ENCODE data around the gene PNPLA7.
"Not testable (repeated sequence)": the region's sequence is repeated elsewhere in the genome, so short reads cannot be mapped to it uniquely, and the experiment has no call there.

Gene PNPLA7

GRCh38 chr9:137515338-137515724 is 34.9 kb downstream of the PNPLA7 start:
- DNase-seq (ENCODE audit: low read depth, low spot score) = no peak

- no peak for DNase-seq (ENCODE audit: low read depth, low spot score)
These were observed 35.4 kb downstream of the PNPLA7 start for GRCh38 chr9:137514691-137515337.

- not testable (repeated sequence) for DNase-seq (ENCODE audit: low read depth, low spot score)
These were observed 36.2 kb downstream of the PNPLA7 start for GRCh38 chr9:137513801-137514570.

- not testable (repeated sequence) for DNase-seq (ENCODE audit: low read depth, low spot score)
These were observed 37.1 kb downstream of the PNPLA7 start for GRCh38 chr9:137513136-137513535.

GRCh38 chr9:137511758-137512463 is 38.3 kb downstream of the PNPLA7 start:
- no peak for DNase-seq (ENCODE audit: low read depth, low spot score)

- DNase-seq (ENCODE audit: low read depth, low spot score) = not testable (repeated sequence)
These were observed 39.1 kb downstream of the PNPLA7 start for GRCh38 chr9:137511126-137511525.

GRCh38 chr9:137509198-137509597 is 41.0 kb downstream of the PNPLA7 start:
- DNase-seq (ENCODE audit: low read depth, low spot score) = no peak

- no peak for DNase-seq (ENCODE audit: low read depth, low spot score)
These were observed 43.5 kb downstream of the PNPLA7 start for GRCh38 chr9:137506702-137507171.

- no peak for DNase-seq (ENCODE audit: low read depth, low spot score)
These were observed 43.9 kb downstream of the PNPLA7 start for GRCh38 chr9:137506274-137506673.

- DNase-seq (ENCODE audit: low read depth, low spot score) = no peak
These were observed 44.6 kb downstream of the PNPLA7 start for GRCh38 chr9:137505421-137506140.

- no peak for DNase-seq (ENCODE audit: low read depth, low spot score)
These were observed 45.8 kb downstream of the PNPLA7 start for GRCh38 chr9:137504432-137504777.

- DNase-seq (ENCODE audit: low read depth, low spot score) = no peak
These were observed 47.9 kb downstream of the PNPLA7 start for GRCh38 chr9:137502008-137502911.

GRCh38 chr9:137501457-137501856 is 48.7 kb downstream of the PNPLA7 start:
- DNase-seq (ENCODE audit: low read depth, low spot score) = no peak

GRCh38 chr9:137500666-137501397 is 49.4 kb downstream of the PNPLA7 start:
- no peak for DNase-seq (ENCODE audit: low read depth, low spot score)

- no peak for DNase-seq (ENCODE audit: low read depth, low spot score)
These were observed 50.1 kb downstream of the PNPLA7 start for GRCh38 chr9:137499858-137500661.

GRCh38 chr9:137499416-137499815 is 50.8 kb downstream of the PNPLA7 start:
- no peak for DNase-seq (ENCODE audit: low read depth, low spot score)

- DNase-seq (ENCODE audit: low read depth, low spot score) = no peak
These were observed 51.5 kb downstream of the PNPLA7 start for GRCh38 chr9:137498720-137499150.

- no peak for DNase-seq (ENCODE audit: low read depth, low spot score)
These were observed 52.1 kb downstream of the PNPLA7 start for GRCh38 chr9:137497921-137498719.

Data from astrocyte of the hippocampus (primary cell).